Peyer's patch (tissue), 4 donors: ENCODE results near the gene AP1S1. TPM values are rescaled to one million over a fixed set of nuclear protein-coding genes. Genes with fewer than 3 reads are reported as not detected.
A peak's percentile ranks its signal among the peaks of the same experiment; 100 is the strongest.
"Not testable (repeated sequence)": the region's sequence is repeated elsewhere in the genome, so short reads cannot be mapped to it uniquely, and the experiment has no call there.

Experiments
- DNase-seq, 3 donors: peaks; one replicate each; pipeline ENCODE4 v3.0.0-alpha.2; 2017 to 2019
- H3K27ac ChIP-seq, 4 donors: fragments of 200-600 bp; sonication (generic); one replicate each; pipeline ENCODE4 v1.5.1; 2016 to 2019
- H3K27me3 ChIP-seq, 2 donors: fragments of 200-600 bp; sonication (generic); one replicate each; pipeline ENCODE4 v1.5.1; 2019
- H3K36me3 ChIP-seq, 3 donors: fragments of 200-600 bp; sonication (generic); one replicate each; pipeline ENCODE4 v1.5.1; 2016 to 2019
- H3K4me1 ChIP-seq, 4 donors: fragments of 200-600 bp; sonication (generic); one replicate each; pipeline ENCODE4 v1.5.1; 2016 to 2019
- H3K4me3 ChIP-seq, 4 donors: fragments of 200-600 bp; sonication (generic); 1 replicate in 3 of 4; 2 replicates in 1 of 4; pipeline ENCODE4 v1.5.1; 2016 to 2019; ENCODE audit warnings: mild to moderate bottlenecking in 1 of 4
- H3K9me3 ChIP-seq, 4 donors: fragments of 200-600 bp; sonication (generic); one replicate each; pipeline ENCODE4 v1.5.1; 2016 to 2019; ENCODE audit warnings: mild to moderate bottlenecking in 1 of 4
- CTCF ChIP-seq, 6 experiments: fragments of 450-650 bp in 4 of 6; fragments of 200-600 bp in 2 of 6; sonication (generic) in 1 of 6; IDR thresholded peaks; one replicate each; pipeline ENCODE4 v1.5.1; 2017 to 2019; ENCODE audit warnings: antibody characterized with exemption in 6 of 6, mild to moderate bottlenecking in 3 of 6, moderate library complexity in 1 of 6
- POLR2A ChIP-seq, 2 donors: fragments of 450-650 bp; IDR thresholded peaks; one replicate each; pipeline ENCODE4 v1.5.1; 2017; ENCODE audit warnings: antibody characterized with exemption in 2 of 2, mild to moderate bottlenecking in 2 of 2, moderate library complexity in 2 of 2
- total RNA-seq, 4 donors: library from RNA; depleted of rRNA; stranded (reverse); fragments of >200 nt; gene quantifications; one replicate each; pipeline ENCODE4 v1.1.0, GENCODE V29; 2016

Gene AP1S1
- 100 to 1,000 TPM in 2 of 4 donors, 10 to 100 TPM in 2; 53.6 to 136 (median 95.7) TPM for total RNA-seq

GRCh38 chr7:101153969-101154692 is at the start of gene AP1S1:
AP1S1 (plus strand) TSS chr7:101154476; CDS start chr7:101154515, 39 bp downstream.
- DNase-seq, result peak; percentile 96 to 97 (median 97)
- TF ChIP-seq POLR2A (IDR thresholded peaks at IDR 0.05) (peak in 1 of 2 donors; percentile 83), CTCF (IDR thresholded peaks at IDR 0.05) (no peak)
- peaks cover 0 to 15% (median 0%) of the 10 kb centered on the region in 3 donors for H3K36me3 ChIP-seq
- peak within 1 kb of the TSS; percentile 55 to 74 (median 65) for H3K27ac ChIP-seq
- peak within 1 kb of the TSS; percentile 76 to 89 (median 84) for H3K4me3 ChIP-seq
- H3K9me3 ChIP-seq, result no peaks in the 10 kb centered on the region
- peaks cover 0 to 12% (median 6%) of the 10 kb centered on the region in 4 donors for H3K4me1 ChIP-seq
- H3K27me3 ChIP-seq, result no peaks in the 10 kb centered on the region

GRCh38 chr7:101104799-101105198 is 49.5 kb upstream of the AP1S1 start:
- Histone ChIP-seq H3K4me3 (no peak overlapping the region), H3K4me1 (peaks cover 0 to 9% (median 0%) of the 10 kb centered on the region in 4 donors), H3K9me3 (no peaks in the 10 kb centered on the region), H3K27me3 (no peaks in the 10 kb centered on the region), H3K27ac (no peak overlapping the region), H3K36me3 (no peaks in the 10 kb centered on the region)
- TF ChIP-seq CTCF (IDR thresholded peaks at IDR 0.05), result no peak
- no peak for TF ChIP-seq POLR2A (IDR thresholded peaks at IDR 0.05)
- no peak for DNase-seq

GRCh38 chr7:101105248-101105647 is 49.0 kb upstream of the AP1S1 start:
- not testable (repeated sequence) for H3K9me3 ChIP-seq, H3K4me1 ChIP-seq, DNase-seq, H3K36me3 ChIP-seq, H3K27me3 ChIP-seq, H3K4me3 ChIP-seq, H3K27ac ChIP-seq

GRCh38 chr7:101106386-101106785 is 47.9 kb upstream of the AP1S1 start:
- no peak overlapping the region for H3K27ac ChIP-seq
- H3K4me3 ChIP-seq, result no peak overlapping the region
- DNase-seq, result no peak
- TF ChIP-seq CTCF (IDR thresholded peaks at IDR 0.05) (no peak), POLR2A (IDR thresholded peaks at IDR 0.05) (no peak)
- H3K36me3 ChIP-seq, result no peaks in the 10 kb centered on the region
- H3K27me3 ChIP-seq, result no peaks in the 10 kb centered on the region
- no peaks in the 10 kb centered on the region for H3K9me3 ChIP-seq
- H3K4me1 ChIP-seq, result no peaks in the 10 kb centered on the region

- no peaks in the 10 kb centered on the region for H3K36me3 ChIP-seq
- no peak for DNase-seq
- no peaks in the 10 kb centered on the region for H3K4me1 ChIP-seq
- no peak overlapping the region for H3K27ac ChIP-seq
- H3K9me3 ChIP-seq, result no peaks in the 10 kb centered on the region
- no peaks in the 10 kb centered on the region for H3K27me3 ChIP-seq
- TF ChIP-seq CTCF (IDR thresholded peaks at IDR 0.05), result no peak
- no peak for TF ChIP-seq POLR2A (IDR thresholded peaks at IDR 0.05)
- H3K4me3 ChIP-seq, result no peak overlapping the region
Observed at GRCh38 chr7:101108330-101108857, 45.9 kb upstream of the AP1S1 start.

GRCh38 chr7:101108961-101109360 is 45.3 kb upstream of the AP1S1 start:
- Histone ChIP-seq H3K27ac (no peak overlapping the region), H3K4me1 (no peaks in the 10 kb centered on the region), H3K36me3 (no peaks in the 10 kb centered on the region), H3K27me3 (no peaks in the 10 kb centered on the region), H3K4me3 (no peak overlapping the region), H3K9me3 (no peaks in the 10 kb centered on the region)
- DNase-seq, result no peak
- no peak for TF ChIP-seq POLR2A (IDR thresholded peaks at IDR 0.05)
- TF ChIP-seq CTCF (IDR thresholded peaks at IDR 0.05), result no peak
